K562 (cell line): ENCODE results near the gene PRMT7. TPM values are rescaled to one million over a fixed set of nuclear protein-coding genes. Genes with fewer than 3 reads are reported as not detected.

Experiments
- CBFB ChIP-seq: sonication (generic); formaldehyde crosslinking; IDR thresholded peaks from 2 replicates; pipeline ENCODE4 v1.4.0; 2020; ENCODE audit warnings: mild to moderate bottlenecking, missing genetic modification reagents
- CBX5 ChIP-seq: IDR thresholded peaks from 2 replicates; pipeline ENCODE4 v1.6.1; 2014; ENCODE audit warnings: low read depth, borderline replicate concordance
- FOXJ3 ChIP-seq: sonication (generic); formaldehyde crosslinking; IDR thresholded peaks from 2 replicates; pipeline ENCODE4 v1.4.0; 2020; ENCODE audit warnings: mild to moderate bottlenecking, missing genetic modification reagents
- GABPB1 ChIP-seq: sonication (generic); formaldehyde crosslinking; IDR thresholded peaks from 2 replicates; pipeline ENCODE4 v1.8.0; 2022; ENCODE audit warnings: mild to moderate bottlenecking, missing genetic modification reagents
- GTF2E2 ChIP-seq: fragments of 200-800 bp; sonication (Bioruptor generic); IDR thresholded peaks from 2 replicates; pipeline ENCODE4 v1.6.1; 2016; ENCODE audit warnings: missing genetic modification characterization, missing compliant biosample characterization
- HDAC8 ChIP-seq: fragments of 450-650 bp; IDR thresholded peaks from 2 replicates; pipeline ENCODE4 v1.6.1; 2016; ENCODE audit warnings: mild to moderate bottlenecking, missing genetic modification characterization, moderate library complexity, missing compliant biosample characterization
- PRMT5 ChIP-seq: sonication (generic); formaldehyde crosslinking; IDR thresholded peaks from 2 replicates; pipeline ENCODE4 v1.5.0; 2020; ENCODE audit warnings: missing genetic modification reagents
- ZFX ChIP-seq: sonication (generic); formaldehyde crosslinking; IDR thresholded peaks from 2 replicates; pipeline ENCODE4 v1.8.0; 2022; ENCODE audit warnings: mild to moderate bottlenecking, missing genetic modification reagents, moderate library complexity
- ZNF41 ChIP-seq: fragments of 250-450 bp; sonication (Bioruptor Pico); conservative IDR thresholded peaks from 2 replicates; pipeline ENCODE4 v1.4.0; 2020; ENCODE audit warnings: mild to moderate bottlenecking
- ZNF785 ChIP-seq: fragments of 250-450 bp; sonication (Bioruptor Pico); IDR thresholded peaks from 2 replicates; pipeline ENCODE4 v1.4.0; 2020; ENCODE audit warnings: mild to moderate bottlenecking
- polyA plus RNA-seq, 8 experiments: library from polyadenylated mRNA; depleted of rRNA in 4 of 8; stranded (reverse) in 5 of 8; unstranded in 3 of 8; fragments of >200 nt; fragmentation: Nextera tagmentation in 2 of 8; fragmentation: Illumina TruSeq in 1 of 8; extraction: Ambion mirVana in 2 of 8; extraction: Trizol in 1 of 8; gene quantifications; 2 replicates each; pipeline versions ENCODE4 v1.2.1 to v1.2.3, GENCODE V29; 2011 to 2014; ENCODE audit warnings: inconsistent platforms in 1 of 8, missing spikeins in 1 of 8
- total RNA-seq, 7 experiments: library from RNA; depleted of rRNA in 6 of 7; stranded (reverse); fragments of >200 nt in 6 of 7; fragmentation: Illumina TruSeq in 2 of 7; extraction: Trizol in 2 of 7; gene quantifications; 2 replicates each; pipeline versions ENCODE4 v1.2.1 to v1.2.3, GENCODE V29; 2011 to 2021; ENCODE audit warnings: low replicate concordance in 1 of 7
- TF ChIP-seq, protein P1 (sequence below): fragments of 450-650 bp; IDR thresholded peaks from 2 replicates; pipeline ENCODE4 v1.6.1; 2017; ENCODE audit warnings: antibody characterized with exemption, mild to moderate bottlenecking
- TF ChIP-seq, protein P2 (sequence below): sonication (generic); formaldehyde crosslinking; IDR thresholded peaks from 2 replicates; pipeline ENCODE4 v1.8.1; 2022; ENCODE audit warnings: missing genetic modification reagents
- TF ChIP-seq, protein P3 (sequence below): fragments of 250-450 bp; sonication (Bioruptor Pico); IDR thresholded peaks from 2 replicates; pipeline ENCODE4 v1.6.1; 2021; ENCODE audit warnings: mild to moderate bottlenecking
- TF ChIP-seq, protein P4 (sequence below): fragments of 250-450 bp; sonication (Bioruptor Pico); IDR thresholded peaks from 2 replicates; pipeline ENCODE4 v1.4.0; 2020; ENCODE audit warnings: borderline replicate concordance
- TF ChIP-seq, protein P5 (sequence below): fragments of 250-450 bp; sonication (Bioruptor Pico); IDR thresholded peaks from 2 replicates; pipeline ENCODE4 v1.8.0; 2021; ENCODE audit warnings: mild to moderate bottlenecking, moderate library complexity

PRMT7 gene
- total and polyA plus RNA-seq, 9 of the 15 experiments (the other 6 are each of a cell fraction or from before 2014, with no cell fraction given) = 6.4 to 88.8 (median 73.1) TPM

DNA sequence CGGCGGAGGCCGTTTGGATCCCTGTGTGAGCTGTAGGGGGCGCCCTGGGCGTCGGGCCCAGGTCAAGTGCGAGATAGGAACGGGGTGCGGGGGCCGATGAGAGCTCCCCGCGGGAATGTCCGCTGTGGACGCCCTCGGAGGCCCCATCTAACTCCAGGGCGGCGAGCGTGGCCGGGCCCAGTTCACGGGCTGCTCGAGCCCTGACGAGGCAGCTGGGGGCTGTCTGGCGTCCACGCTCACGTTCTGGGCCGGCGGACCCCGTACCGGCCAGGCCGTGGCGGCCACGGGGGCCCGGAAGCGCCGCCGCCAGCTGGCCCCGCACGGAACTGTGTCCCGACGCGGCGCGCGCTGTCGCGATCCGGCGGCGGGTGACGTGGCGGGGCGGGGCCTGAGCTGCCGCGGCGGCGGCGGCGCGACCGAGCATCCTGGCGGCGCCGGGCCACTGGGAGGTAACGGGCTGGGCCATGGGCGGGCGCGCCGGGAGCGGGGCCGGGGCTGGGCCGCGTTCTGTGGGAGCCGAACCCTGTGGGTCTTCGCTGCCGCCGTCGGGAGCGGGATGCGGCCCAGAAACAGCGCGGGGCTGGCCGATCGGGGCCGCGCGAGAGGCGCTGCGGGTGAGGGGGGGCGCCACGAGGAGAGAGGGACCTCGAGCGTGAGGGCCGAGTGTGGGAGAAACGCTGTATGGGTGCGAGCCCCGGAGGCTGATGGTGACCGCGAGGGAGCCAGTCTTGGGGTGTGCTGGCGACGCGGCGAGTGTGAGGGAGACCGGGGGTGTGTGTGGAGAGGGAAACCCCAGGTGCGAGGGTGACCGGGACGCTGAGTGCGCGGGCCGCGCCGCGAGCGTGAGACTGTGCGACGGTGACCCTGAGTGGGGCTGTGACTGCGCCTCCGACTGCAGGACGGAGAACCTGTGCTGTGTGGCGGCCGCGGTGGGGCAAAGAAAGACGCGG is 46.4 kb upstream of the PRMT7 start, which contains the start of gene SLC7A6 (continued):
- TF ChIP-seq, protein P1, sequence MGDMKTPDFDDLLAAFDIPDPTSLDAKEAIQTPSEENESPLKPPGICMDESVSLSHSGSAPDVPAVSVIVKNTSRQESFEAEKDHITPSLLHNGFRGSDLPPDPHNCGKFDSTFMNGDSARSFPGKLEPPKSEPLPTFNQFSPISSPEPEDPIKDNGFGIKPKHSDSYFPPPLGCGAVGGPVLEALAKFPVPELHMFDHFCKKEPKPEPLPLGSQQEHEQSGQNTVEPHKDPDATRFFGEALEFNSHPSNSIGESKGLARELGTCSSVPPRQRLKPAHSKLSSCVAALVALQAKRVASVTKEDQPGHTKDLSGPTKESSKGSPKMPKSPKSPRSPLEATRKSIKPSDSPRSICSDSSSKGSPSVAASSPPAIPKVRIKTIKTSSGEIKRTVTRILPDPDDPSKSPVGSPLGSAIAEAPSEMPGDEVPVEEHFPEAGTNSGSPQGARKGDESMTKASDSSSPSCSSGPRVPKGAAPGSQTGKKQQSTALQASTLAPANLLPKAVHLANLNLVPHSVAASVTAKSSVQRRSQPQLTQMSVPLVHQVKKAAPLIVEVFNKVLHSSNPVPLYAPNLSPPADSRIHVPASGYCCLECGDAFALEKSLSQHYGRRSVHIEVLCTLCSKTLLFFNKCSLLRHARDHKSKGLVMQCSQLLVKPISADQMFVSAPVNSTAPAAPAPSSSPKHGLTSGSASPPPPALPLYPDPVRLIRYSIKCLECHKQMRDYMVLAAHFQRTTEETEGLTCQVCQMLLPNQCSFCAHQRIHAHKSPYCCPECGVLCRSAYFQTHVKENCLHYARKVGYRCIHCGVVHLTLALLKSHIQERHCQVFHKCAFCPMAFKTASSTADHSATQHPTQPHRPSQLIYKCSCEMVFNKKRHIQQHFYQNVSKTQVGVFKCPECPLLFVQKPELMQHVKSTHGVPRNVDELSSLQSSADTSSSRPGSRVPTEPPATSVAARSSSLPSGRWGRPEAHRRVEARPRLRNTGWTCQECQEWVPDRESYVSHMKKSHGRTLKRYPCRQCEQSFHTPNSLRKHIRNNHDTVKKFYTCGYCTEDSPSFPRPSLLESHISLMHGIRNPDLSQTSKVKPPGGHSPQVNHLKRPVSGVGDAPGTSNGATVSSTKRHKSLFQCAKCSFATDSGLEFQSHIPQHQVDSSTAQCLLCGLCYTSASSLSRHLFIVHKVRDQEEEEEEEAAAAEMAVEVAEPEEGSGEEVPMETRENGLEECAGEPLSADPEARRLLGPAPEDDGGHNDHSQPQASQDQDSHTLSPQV = peak; percentile 64; the same call in 1 of the 2 replicates
- TF ChIP-seq CBFB (CRISPR knock-in tag) (no peak), PRMT5 (CRISPR knock-in tag) (no peak), ZNF785 (no peak), ZNF41 (CRISPR knock-in tag) (no peak), GTF2E2 (tag) (peak; percentile 20; the same call in 1 of the 2 replicates), ZFX (CRISPR knock-in tag) (peak; percentile 95), GABPB1 (CRISPR knock-in tag) (peak; percentile 75), HDAC8 (tag) (no peak), FOXJ3 (CRISPR knock-in tag) (no peak), CBX5 (no peak)
- TF ChIP-seq, protein P2, sequence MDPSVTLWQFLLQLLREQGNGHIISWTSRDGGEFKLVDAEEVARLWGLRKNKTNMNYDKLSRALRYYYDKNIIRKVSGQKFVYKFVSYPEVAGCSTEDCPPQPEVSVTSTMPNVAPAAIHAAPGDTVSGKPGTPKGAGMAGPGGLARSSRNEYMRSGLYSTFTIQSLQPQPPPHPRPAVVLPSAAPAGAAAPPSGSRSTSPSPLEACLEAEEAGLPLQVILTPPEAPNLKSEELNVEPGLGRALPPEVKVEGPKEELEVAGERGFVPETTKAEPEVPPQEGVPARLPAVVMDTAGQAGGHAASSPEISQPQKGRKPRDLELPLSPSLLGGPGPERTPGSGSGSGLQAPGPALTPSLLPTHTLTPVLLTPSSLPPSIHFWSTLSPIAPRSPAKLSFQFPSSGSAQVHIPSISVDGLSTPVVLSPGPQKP (CRISPR knock-in tag) = no peak
- TF ChIP-seq, protein P3, sequence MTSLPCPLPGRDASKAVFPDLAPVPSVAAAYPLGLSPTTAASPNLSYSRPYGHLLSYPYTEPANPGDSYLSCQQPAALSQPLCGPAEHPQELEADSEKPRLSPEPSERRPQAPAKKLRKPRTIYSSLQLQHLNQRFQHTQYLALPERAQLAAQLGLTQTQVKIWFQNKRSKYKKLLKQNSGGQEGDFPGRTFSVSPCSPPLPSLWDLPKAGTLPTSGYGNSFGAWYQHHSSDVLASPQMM = no peak
- TF ChIP-seq, protein P4, sequence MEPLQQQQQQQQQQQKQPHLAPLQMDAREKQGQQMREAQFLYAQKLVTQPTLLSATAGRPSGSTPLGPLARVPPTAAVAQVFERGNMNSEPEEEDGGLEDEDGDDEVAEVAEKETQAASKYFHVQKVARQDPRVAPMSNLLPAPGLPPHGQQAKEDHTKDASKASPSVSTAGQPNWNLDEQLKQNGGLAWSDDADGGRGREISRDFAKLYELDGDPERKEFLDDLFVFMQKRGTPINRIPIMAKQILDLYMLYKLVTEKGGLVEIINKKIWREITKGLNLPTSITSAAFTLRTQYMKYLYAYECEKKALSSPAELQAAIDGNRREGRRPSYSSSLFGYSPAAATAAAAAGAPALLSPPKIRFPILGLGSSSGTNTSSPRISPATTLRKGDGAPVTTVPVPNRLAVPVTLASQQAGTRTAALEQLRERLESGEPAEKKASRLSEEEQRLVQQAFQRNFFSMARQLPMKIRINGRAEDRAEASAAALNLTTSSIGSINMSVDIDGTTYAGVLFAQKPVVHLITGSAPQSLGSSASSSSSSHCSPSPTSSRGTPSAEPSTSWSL (CRISPR knock-in tag) = no peak
- TF ChIP-seq, protein P5, sequence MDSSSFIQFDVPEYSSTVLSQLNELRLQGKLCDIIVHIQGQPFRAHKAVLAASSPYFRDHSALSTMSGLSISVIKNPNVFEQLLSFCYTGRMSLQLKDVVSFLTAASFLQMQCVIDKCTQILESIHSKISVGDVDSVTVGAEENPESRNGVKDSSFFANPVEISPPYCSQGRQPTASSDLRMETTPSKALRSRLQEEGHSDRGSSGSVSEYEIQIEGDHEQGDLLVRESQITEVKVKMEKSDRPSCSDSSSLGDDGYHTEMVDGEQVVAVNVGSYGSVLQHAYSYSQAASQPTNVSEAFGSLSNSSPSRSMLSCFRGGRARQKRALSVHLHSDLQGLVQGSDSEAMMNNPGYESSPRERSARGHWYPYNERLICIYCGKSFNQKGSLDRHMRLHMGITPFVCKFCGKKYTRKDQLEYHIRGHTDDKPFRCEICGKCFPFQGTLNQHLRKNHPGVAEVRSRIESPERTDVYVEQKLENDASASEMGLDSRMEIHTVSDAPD (CRISPR knock-in tag) = no peak
